HG02571 (cell line): ENCODE measurements around the gene ARID1B.
A peak's percentile ranks its signal among the peaks of the same experiment; 100 is the strongest.

Experiments
- ATAC-seq: cut with Tn5 transposase; IDR thresholded peaks from one replicate; pipeline ENCODE4 v1.9.1; 2021; ENCODE audit warnings: mild to moderate bottlenecking, moderate library complexity; ENCODE audit not compliant: unreplicated experiment

ARID1B gene

GRCh38 chr6:156875062-156875461 is 97.9 kb downstream of the ARID1B start:
- ATAC-seq = no peak

GRCh38 chr6:156876302-156876701 is 99.1 kb downstream of the ARID1B start:
- ATAC-seq = no peak

GRCh38 chr6:156877126-156877863 is 100.1 kb downstream of the ARID1B start:
- ATAC-seq = no peak

- no peak for ATAC-seq
Measured at GRCh38 chr6:156878681-156879080, 101.5 kb downstream of the ARID1B start.

GRCh38 chr6:156879186-156879585 is 102.0 kb downstream of the ARID1B start:
- no peak for ATAC-seq

- no peak for ATAC-seq
Measured at GRCh38 chr6:156879591-156879990, 102.4 kb downstream of the ARID1B start.

GRCh38 chr6:156880913-156881312 is 103.7 kb downstream of the ARID1B start:
- no peak for ATAC-seq

- no peak for ATAC-seq
Measured at GRCh38 chr6:156881687-156882629, 104.8 kb downstream of the ARID1B start.

- no peak for ATAC-seq
Measured at GRCh38 chr6:156883497-156884252, 106.5 kb downstream of the ARID1B start.

- ATAC-seq = no peak
Measured at GRCh38 chr6:156884306-156884705, 107.1 kb downstream of the ARID1B start.

- ATAC-seq = no peak
Measured at GRCh38 chr6:156885562-156885961, 108.4 kb downstream of the ARID1B start.

GRCh38 chr6:156886409-156886808 is 109.2 kb downstream of the ARID1B start:
- ATAC-seq = peak; percentile 75

- ATAC-seq = no peak
Measured at GRCh38 chr6:156887623-156888269, 110.6 kb downstream of the ARID1B start.

- no peak for ATAC-seq
Measured at GRCh38 chr6:156889469-156889868, 112.3 kb downstream of the ARID1B start.

- ATAC-seq = no peak
Measured at GRCh38 chr6:156889986-156890385, 112.8 kb downstream of the ARID1B start.

- ATAC-seq = no peak
Measured at GRCh38 chr6:156890627-156891314, 113.6 kb downstream of the ARID1B start.

GRCh38 chr6:156897907-156898531 is 120.8 kb downstream of the ARID1B start:
- ATAC-seq = no peak

GRCh38 chr6:156899071-156899470 is 121.9 kb downstream of the ARID1B start:
- no peak for ATAC-seq

GRCh38 chr6:156899532-156900135 is 122.5 kb downstream of the ARID1B start:
- no peak for ATAC-seq
